ENCODE results near the gene DBN1.

DNA sequence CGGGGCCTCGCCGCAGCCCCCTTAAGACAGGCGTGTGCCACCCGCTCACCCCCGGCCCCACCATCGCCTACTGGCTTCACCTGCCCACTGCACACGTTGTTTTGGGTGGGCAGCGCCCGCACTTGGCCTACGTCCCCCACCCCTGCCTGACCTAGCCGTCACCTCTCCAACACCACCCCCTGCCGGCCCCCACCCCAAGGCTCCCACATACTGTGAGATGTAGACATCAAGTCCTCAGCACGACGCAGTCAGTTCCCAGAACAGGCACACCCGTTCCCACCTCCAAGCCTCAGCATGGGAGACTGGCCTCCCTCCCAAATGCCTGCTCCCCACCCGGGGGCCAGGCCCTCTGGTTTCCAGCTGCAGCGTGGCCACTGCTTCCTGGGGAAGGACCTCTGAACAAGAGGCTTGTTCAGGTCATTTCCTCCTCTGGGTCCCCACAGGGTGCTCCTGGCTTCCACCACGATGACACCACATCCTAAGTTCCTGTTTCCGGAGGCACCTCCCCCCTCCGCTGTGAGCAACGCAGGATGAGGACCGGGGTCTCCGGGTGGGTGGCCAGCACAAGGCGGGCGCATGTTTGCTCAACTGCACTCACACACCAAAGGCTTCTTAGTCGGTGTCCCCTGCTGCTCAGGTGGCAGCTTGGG is 11.3 kb downstream of the DBN1 start:
- TF ChIP-seq, protein P1, sequence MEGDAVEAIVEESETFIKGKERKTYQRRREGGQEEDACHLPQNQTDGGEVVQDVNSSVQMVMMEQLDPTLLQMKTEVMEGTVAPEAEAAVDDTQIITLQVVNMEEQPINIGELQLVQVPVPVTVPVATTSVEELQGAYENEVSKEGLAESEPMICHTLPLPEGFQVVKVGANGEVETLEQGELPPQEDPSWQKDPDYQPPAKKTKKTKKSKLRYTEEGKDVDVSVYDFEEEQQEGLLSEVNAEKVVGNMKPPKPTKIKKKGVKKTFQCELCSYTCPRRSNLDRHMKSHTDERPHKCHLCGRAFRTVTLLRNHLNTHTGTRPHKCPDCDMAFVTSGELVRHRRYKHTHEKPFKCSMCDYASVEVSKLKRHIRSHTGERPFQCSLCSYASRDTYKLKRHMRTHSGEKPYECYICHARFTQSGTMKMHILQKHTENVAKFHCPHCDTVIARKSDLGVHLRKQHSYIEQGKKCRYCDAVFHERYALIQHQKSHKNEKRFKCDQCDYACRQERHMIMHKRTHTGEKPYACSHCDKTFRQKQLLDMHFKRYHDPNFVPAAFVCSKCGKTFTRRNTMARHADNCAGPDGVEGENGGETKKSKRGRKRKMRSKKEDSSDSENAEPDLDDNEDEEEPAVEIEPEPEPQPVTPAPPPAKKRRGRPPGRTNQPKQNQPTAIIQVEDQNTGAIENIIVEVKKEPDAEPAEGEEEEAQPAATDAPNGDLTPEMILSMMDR (IDR thresholded peaks at IDR 0.05): no peak
- no peak for TF ChIP-seq EZH2 (IDR thresholded peaks at IDR 0.05)
- TF ChIP-seq EZH2phosphoT487 (IDR thresholded peaks at IDR 0.05): no peak
